OCI-LY7 (cell line): ENCODE data around the gene OTUD4.

ENCODE experiments used
- CTCF ChIP-seq: fragments of 200-600 bp; sonication (generic); conservative IDR thresholded peaks from 2 replicates; pipeline ENCODE4 v1.5.1; 2014; ENCODE audit warnings: mild to moderate bottlenecking, antibody characterized with exemption, low read length, moderate library complexity, mixed read lengths
- EZH2phosphoT487 ChIP-seq: fragments of 200-600 bp; sonication (generic); IDR thresholded peaks from 2 replicates; pipeline ENCODE4 v1.6.1; 2018; ENCODE audit warnings: low read depth, borderline replicate concordance, mild to moderate bottlenecking, mixed run types, antibody characterized with exemption, low read length, moderate library complexity, mixed read lengths

GRCh38 chr4:145177511-145177905 lies 2.9 kb downstream of the OTUD4 start:
- no peak for TF ChIP-seq CTCF
- no peak for TF ChIP-seq EZH2phosphoT487
